NK-92 treated with Interleukin-12 subunit alpha and Interleukin-12 subunit beta, amount 100 ng/mL, for 24 hours (cell line): ENCODE results near the gene CDH1.

Experiments used
- DNase-seq: peaks from one replicate; lab custom pipeline; 2025; lab: John Stamatoyannopoulos, UW

Gene CDH1

DNA sequence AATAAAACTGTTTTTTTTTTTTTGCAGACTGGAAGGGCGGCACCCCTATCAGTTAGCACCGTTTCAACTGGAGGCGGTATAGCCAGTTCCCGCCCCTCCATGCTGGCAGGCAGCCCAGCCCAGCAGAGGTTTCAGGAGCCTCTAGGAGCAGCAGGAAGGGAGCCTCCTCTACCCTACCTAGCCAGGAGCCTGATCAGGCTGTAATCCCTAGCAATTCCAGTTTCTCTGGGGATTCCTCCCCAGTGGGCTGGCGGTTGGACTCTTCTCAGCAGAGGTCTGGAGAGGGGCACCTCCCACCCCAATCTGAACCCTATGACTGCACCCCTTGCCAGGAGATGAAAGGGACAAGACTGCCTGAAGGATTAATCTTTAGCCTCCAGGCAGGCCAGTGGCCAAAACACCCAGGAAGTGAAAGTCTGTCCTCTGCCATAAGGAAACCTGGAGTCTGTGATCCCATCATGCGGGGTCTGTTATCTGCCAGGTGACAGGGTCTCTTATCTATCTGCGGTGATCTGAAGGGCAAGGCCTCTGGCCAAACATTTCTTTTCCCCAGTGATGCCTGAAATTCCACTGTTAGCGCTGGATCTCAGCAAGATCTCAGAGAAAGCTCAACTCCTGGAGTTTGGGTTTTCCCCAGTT, 4.9 kb upstream of the CDH1 start:
- no peak for DNase-seq

DNA sequence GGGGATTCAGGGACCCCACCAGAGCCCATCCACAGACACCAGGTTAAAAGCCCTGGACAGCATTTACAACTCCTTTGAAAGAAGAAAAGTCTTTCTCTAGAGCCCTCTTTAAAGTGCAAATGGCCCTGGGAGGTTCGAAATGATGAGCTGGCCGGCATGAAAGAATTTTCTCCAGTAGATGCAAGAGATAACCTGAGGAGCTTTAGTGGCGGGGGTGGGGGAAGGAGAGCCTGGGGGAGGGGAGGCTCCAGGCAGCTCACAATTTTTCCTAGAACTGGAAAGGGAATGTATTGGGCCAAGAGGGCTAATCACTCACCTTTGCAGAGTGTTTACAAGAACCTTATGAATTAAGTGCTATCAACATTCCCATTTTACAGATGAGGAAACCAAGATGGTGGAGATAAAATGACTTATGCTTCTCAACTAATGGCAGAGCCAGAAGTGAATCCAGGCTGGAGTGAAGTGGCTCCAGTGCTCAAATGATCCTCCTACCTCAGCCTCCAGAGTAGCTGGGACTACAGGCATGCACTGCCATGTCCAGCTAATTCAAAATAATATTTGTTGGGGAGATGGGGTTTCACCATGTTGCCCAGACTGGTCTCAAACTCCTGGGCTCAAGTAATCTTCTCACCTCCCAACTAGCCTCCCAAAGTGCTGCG, 4.2 kb upstream of the CDH1 start:
- DNase-seq = no peak

DNA sequence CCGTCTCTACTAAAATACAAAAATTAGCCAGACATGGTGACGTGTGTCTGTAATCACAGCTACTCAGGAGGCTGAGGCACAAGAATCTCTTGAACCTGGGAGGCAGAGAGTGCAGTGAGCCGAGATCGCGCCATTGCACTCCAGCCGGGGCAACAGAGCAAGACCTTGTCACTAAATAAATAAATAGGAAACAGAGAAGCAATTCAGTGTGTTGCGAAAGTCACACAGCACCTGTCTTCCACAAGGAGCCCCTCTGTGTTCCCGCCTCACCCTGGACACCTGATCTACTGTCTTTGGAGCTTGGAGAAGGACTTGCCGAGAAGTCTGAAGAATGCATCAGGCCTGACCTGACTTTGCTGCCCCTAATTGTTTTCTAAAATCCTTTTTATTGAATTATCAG, 3.5 kb upstream of the CDH1 start:
- no peak for DNase-seq

DNA sequence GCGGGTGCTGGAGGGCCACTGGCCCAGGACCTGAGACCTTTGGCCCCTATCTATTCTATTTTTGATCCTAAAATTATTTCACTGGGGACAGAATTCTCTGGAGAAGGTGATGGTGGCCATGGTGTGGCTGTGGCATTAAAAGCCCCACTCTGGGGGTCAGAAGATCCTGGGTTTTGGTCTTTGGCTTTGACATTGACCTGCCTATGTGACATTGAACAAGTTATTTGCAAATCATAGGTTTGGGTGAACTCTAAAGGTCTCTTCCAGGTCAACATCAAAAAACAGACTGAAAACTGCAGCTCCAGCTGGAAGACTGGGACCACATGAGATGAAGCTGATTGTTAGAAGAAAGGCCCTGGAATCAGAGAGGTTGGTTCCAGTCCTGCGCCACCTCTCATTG, 2.3 kb upstream of the CDH1 start:
- DNase-seq = no peak

DNA sequence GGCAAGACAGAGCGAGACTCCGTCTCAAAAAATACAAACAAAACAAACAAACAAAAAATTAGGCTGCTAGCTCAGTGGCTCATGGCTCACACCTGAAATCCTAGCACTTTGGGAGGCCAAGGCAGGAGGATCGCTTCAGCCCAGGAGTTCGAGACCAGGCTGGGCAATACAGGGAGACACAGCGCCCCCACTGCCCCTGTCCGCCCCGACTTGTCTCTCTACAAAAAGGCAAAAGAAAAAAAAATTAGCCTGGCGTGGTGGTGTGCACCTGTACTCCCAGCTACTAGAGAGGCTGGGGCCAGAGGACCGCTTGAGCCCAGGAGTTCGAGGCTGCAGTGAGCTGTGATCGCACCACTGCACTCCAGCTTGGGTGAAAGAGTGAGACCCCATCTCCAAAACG, 531 bp upstream of the CDH1 start:
- DNase-seq = no peak

DNA sequence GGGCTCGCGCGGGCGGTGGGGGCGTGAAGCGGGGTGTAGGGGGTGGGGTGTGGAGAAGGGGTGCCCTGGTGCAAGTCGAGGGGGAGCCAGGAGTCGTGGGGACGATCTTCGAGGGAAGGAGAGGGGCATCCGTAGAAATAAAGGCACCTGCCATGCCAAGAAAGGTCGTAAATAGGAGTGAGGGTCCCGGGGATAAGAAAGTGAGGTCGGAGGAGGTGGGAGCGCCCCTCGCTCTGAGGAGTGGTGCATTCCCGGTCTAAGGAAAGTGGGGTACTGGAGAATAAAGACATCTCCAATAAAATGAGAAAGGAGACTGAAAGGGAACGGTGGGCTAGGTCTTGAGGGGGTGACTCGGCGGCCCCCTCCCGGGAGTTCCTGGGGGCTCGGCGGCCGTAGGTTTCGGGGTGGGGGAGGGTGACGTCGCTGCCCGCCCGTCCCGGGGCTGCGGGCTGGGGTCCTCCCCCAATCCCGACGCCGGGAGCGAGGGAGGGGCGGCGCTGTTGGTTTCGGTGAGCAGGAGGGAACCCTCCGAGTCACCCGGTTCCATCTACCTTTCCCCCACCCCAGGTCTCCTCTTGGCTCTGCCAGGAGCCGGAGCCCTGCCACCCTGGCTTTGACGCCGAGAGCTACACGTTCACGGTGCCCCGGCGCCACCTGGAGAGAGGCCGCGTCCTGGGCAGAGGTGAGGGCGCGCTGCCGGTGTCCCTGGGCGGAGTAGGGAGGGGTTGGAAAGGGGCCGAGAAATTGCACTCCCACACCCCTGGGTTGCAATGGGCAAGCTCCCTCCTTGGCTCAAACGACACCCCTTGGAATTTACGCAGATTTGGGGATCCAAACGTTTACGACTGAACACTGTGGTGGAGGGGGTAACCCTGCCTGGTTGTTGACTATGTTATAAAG, 888 bp downstream of the CDH1 start:
- DNase-seq = no peak

DNA sequence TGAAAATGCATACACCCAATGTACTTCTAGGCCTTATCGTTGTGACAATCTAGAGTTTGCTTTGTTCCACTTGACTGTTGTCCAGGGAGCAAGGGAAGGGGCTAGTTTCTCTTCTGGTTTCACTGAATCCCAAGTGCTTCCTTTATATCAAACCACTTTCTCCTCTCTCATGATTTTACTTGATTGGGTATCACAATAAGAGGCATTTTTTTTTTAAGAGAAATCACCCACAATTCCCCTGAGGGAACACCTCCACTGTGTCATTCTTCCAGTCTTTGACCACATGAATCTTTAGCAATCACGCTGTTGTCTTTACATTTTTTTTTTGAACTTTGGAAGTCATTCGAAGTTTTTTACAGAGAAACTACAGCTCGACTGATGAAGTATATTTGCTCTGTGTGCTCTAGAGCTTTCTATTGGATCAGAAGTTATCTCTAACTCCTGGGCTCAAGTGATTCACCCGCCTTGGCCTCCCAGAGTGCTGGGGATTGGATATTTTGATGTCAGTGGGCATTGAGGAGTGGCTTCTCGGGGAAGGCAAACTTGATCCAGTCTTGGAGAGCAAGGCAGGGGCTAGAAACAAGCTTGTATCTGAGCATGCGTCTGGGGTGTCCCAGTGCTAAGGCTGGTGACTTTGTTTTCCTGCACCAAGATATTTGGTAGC, 3.0 kb downstream of the CDH1 start:
- DNase-seq = no peak

DNA sequence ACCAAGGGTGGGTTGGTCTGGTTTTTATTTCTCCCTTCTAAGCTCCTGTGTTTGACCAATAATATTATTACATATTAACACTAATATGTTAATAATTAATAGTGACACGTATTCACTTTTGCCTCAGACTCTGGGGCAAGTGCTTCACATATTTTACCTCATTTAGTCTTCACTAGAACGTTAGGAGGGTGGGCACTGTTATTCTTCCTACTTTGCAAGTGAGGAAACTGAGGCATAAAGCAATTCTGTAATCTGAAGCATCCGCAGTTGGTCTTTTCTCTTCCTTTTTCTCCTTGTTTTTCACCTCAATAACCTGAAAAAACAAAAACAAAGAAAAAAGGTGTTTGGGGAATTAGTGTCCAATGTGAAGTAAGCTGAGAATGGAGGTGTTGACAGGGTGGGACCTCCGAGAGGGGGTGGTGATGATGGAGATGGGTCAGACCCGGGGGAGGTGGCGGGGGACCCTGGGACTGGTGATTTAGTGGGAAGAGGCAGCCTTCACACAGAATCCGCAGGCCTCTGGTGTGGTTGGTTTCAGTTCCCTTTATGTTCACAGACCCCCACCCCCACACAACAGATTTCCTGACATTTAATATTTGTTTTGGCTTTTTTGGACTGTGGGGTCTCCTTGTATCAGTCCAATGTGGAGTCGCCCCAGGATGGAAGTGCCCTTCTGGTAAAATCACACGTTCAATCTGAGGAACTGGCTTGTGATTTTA, 3.7 kb downstream of the CDH1 start:
- DNase-seq = no peak

DNA sequence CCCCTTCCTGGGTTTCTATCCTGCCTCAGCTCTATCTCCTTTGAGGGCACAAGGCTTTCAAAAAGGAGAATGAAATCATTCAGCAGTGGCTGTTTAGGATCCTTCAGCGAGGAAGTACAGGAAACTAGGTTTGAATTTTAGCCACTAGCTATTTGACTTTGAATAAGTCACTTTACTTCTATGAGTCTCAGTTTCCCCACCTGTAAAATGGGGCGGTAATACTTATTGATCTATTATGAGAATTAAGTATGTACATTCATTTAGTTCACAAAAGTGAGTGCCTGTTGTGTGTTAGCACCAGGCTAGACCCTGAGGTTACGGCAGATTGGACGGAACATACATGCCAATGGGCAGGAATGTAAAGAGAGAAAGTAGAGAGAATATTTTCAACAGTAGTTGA, 6.6 kb downstream of the CDH1 start:
- DNase-seq = no peak

DNA sequence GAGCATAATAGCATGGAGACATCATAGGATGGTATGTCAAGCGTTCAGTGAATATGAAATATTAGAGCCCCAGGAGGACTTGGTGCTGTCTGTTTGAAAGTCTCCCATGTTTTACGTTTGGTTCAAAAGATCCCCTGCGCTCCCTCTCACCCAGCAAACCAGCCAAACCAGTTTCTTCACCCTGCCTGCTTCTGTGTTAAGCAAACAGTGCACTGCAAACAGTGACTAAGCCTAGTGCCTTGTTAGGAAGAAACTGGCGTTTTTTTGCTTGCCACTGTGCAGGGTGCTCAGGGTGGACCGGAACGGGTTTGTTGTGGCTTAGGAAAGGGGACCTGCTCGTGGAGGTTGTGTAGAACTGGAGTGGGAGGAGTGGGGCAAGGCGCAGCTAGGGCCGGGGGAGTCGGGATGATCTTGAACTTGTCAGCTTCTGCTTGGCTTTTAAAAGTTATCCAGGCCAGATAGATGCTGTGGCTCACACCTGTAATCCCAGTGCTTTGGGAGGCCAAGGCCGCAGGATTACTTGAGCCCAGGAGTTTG, 7.7 kb downstream of the CDH1 start:
- no peak for DNase-seq

DNA sequence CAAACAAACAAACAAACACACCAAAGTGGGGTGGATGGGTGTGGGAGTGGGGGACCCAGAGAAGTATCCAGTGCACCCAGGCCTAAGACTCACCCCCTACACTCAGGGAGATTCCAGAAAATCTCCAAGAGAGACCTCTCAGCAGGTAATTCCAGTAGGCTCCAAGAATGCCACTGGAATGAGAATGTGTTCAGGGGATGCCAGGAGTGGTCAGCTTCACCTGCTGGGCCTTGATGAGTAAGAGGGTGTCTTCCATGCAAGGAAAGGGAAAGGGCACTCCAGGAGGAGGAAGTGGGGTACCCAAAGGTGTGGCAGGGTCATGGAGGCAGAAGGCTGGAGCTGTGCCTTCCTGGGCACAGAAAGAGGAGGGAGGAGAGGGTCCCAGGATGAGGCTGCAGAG, 9.9 kb downstream of the CDH1 start:
- no peak for DNase-seq

DNA sequence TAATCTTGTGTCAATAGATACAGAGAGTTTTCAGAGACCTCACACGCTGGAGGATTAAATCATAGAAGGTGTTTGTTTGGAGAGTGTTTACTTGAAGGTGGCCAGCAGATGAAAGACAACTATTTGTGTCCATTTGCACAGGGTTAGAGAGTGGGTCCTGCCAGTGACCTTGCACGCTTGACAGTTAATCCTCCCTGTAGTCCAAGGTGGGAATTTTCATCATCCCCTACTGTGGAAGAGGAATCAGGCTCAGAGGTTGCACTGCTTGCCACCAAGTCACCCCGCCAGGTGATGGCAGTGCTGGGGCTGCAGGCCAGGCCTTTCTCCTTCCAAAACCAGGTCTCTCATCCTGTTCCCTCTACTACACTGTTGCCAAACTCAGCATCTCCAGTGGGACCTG, 12.3 kb downstream of the CDH1 start:
- DNase-seq = no peak

DNA sequence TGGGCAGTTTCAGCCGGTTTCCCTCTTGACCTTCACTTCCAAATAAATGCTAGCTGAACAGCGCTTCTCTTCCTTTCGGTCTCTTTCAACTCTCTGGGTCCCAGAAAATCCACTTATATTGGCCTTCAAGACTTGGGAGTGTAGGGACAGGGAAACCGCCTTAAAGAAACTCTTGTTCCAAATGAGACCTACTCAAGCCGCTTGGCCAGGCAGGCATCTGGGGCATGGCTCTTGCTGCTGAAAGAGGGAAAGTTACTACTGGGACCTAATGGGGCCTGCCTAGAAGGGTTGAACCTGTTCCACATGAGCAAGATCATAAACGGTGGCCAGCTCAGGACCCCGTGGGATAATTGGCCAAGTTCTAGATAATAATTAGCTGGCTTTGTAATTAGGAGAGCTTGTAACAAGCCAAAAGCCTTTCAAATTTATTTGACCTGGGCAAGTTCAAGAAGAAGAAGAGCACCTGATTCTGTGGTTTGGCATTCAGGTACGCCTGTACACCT, 13.2 kb downstream of the CDH1 start:
- DNase-seq = no peak

DNA sequence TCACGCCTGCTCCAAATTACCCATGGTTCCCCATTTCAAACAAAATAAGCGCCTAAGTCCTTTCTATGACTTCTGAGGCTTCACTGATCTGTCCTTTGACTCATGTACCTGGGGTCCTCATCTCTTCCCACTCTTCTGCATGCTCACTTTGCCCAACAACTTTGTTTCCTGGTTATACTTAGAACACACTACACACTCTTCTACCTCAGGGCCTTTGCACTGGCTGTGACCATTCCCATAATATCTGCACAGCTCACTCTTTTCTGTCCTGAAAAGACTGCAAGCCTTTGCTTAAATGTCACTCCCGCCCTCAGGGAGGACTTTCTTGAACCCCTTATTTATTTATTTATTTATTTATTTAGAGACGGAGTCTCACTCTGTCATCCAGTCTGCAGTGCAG, 14.1 kb downstream of the CDH1 start:
- no peak for DNase-seq

DNA sequence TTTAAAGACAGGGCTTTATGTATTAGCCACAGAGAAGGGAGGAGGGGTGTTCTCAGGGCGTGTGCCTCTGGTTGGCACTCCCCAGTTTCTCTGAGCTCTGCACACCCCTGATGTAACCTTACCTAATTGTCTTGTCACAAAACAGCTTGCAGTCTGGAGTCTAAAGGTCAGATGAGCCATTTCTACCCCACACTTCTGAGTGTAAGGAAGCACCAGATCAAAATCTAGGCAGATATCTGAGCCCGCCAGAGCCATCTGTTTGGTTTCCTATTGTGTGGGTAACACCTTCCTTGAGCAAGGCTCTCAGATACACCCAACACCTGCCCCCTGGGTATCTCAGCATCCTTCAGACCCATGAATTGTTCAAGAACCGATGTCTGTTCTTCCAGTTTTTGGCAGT, 15.5 kb downstream of the CDH1 start:
- DNase-seq = peak; percentile 17

DNA sequence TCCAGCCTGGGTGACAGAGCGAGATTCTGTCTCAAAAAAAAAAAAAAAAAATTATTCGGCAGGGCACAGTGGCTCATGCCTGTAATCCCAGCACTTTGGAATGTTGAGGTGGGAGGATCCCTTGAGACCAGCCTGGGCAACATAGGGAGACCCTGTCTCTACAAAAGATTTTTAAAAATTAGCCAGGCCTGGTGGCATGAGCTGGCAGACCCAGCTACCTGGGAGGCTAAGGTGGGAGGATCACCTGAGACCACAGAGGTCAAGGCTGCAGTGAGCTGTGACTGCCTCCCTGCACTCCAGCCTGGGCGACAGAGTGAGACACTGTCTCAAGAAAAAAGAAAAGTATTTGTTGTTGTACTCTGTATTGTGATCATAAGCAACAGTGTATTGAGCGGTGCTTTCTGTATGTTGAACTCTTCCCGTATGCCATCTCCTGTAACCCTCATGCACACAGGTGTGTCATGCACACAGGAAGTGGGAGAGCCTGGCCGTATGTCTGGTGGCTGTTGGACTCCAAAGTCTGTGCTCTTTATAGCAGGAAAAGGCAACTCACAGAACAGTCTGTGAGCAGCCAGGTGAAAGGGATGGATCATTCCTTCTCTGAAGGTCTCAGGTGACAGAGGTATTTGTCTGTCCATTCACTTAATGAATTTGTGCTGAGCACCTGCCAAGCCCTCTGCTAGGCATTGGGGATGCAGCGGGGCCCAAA, 17.1 kb downstream of the CDH1 start:
- DNase-seq = no peak

DNA sequence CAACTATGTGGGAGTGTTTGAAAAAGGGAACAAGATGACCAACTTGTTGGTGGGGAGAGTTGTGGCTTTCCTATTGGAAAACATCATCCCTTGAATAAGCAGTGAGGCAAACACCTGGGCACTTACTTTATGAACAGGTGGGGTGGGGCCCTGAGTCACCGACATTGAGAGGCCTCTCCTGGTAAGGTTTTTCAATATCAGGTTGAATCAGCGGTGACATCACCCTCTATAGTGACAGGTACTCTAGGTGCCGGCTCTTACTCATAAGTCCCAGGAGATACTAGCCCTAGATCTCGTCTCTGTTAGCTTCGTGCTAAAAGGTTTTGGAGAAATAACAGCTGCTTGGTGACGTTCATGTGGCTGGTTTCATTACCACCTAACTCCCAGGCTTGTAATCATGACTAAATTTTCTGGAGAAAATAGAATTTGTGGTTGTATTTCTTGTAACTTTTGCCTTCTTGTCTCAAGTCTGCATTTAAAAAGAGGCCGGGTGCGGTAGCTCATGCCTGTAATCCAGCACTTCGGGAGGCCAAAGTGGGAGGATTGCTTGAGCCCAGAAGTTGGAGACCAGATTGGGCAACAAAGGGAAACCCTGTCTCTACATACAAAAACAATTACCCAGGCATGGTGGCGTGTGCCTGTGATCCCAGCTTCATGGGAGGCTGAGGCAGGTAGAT, 19.3 kb downstream of the CDH1 start:
- peak; percentile 4 for DNase-seq

DNA sequence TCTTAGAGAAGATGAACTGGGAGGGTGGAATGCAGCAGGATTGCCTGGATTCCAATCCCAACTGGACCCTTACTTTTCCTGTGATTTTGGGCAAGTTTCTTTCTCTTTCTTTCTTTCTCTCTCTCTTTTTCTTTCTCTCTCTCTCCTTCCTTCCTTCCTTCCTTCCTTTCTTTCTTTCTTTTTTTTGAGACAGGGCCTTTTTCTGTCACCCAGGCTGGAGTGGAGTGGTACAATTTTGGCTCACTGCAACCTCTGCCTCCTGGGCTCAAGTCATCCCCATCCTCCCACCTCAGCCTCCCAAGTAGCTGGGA, 20.5 kb downstream of the CDH1 start:
- no peak for DNase-seq

DNA sequence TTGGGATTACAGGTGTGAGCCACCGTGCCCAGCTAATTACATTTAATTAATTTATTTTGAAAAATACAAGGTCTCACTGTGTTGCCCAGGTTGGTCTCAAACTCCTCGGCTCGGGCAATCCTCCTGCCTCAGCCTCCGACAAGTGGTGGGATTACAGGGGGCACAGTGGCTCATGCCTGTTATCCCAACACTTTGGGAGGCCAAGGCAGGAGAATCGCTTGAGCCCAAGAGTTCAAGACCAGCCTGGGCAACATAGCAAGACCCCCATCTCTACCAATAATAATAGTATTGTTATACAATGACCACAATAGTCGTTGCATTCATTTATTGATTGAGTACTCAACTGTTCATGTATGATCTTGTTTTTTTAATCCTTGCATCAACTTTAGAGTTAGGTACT, 22.0 kb downstream of the CDH1 start:
- no peak for DNase-seq

DNA sequence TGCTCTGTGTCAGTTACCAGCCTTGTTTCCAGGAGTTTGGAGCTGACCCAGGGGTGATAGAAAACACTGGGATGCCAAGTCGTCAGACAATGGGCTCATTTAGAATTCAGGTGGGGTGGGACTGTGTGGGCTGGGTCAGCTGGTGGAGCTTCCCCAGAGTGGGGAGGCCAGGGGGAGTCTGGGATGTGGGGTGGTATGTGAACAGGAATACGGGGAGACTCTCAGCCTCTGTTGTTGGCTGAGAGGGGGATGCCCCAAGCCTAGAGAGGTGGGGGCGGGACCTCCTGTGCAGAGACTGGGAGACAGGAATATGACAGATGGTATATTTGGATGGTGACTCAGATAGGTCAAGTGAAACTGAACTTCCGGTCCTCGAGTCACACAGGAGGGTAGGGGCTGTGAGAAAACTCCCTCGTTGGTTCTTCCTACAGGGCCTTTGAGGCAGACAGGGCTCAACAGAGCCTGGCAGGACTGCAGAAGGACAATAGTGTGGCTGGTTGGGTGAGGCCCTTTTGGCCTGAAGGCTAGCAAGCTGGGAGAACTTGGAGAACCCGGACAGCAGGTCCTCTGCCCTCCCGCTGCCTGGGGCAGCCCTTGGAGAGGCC, 23.7 kb downstream of the CDH1 start:
- peak; percentile 28 for DNase-seq
